GM21367 (cell line): ENCODE results near the gene GPC5.

Source experiments
- ATAC-seq: cut with Tn5 transposase; IDR thresholded peaks from one replicate; pipeline ENCODE4 v1.9.1; 2021; ENCODE audit not compliant: unreplicated experiment

GPC5 gene

GRCh38 chr13:92802776-92803175 lies 1404.4 kb downstream of the GPC5 start:
- ATAC-seq = no peak

- no peak for ATAC-seq
Measured at GRCh38 chr13:92804346-92804745, 1405.9 kb downstream of the GPC5 start.

GRCh38 chr13:92804926-92805325 lies 1406.5 kb downstream of the GPC5 start:
- no peak for ATAC-seq

GRCh38 chr13:92805766-92806165 lies 1407.3 kb downstream of the GPC5 start:
- ATAC-seq = no peak

GRCh38 chr13:92806215-92806614 lies 1407.8 kb downstream of the GPC5 start:
- ATAC-seq = no peak

- no peak for ATAC-seq
Measured at GRCh38 chr13:92807353-92807752, 1408.9 kb downstream of the GPC5 start.

GRCh38 chr13:92807966-92808365 lies 1409.5 kb downstream of the GPC5 start:
- ATAC-seq = no peak

- no peak for ATAC-seq
Measured at GRCh38 chr13:92821324-92821723, 1422.9 kb downstream of the GPC5 start.

GRCh38 chr13:92823059-92823458 lies 1424.6 kb downstream of the GPC5 start:
- ATAC-seq = no peak

GRCh38 chr13:92825938-92826596 lies 1427.6 kb downstream of the GPC5 start:
- ATAC-seq = no peak

- ATAC-seq = no peak
Measured at GRCh38 chr13:92827503-92827902, 1429.1 kb downstream of the GPC5 start.

- no peak for ATAC-seq
Measured at GRCh38 chr13:92829930-92830329, 1431.5 kb downstream of the GPC5 start.

- no peak for ATAC-seq
Measured at GRCh38 chr13:92830821-92831220, 1432.4 kb downstream of the GPC5 start.

- no peak for ATAC-seq
Measured at GRCh38 chr13:92833071-92833470, 1434.7 kb downstream of the GPC5 start.

GRCh38 chr13:92836171-92836570 lies 1437.8 kb downstream of the GPC5 start:
- no peak for ATAC-seq

GRCh38 chr13:92838786-92839185 lies 1440.4 kb downstream of the GPC5 start:
- ATAC-seq = no peak

GRCh38 chr13:92842145-92842544 lies 1443.7 kb downstream of the GPC5 start:
- ATAC-seq = no peak

- ATAC-seq = no peak
Measured at GRCh38 chr13:92843549-92843948, 1445.1 kb downstream of the GPC5 start.

GRCh38 chr13:92849381-92849780 lies 1451.0 kb downstream of the GPC5 start:
- ATAC-seq = no peak

- no peak for ATAC-seq
Measured at GRCh38 chr13:92864584-92865284, 1466.3 kb downstream of the GPC5 start.

- ATAC-seq = no peak
Measured at GRCh38 chr13:92873029-92873428, 1474.6 kb downstream of the GPC5 start.

GRCh38 chr13:92886535-92887077 lies 1488.2 kb downstream of the GPC5 start:
- no peak for ATAC-seq
